Endothelial cell of umbilical vein (primary cell): ENCODE results near the gene STRN. TPM values are rescaled to one million over a fixed set of nuclear protein-coding genes. Genes with fewer than 3 reads are reported as not detected.

Source experiments
- BruUV-seq: library from RNA; stranded (reverse); fragments of 400-500 nt; replicated peaks from 2 replicates; lab custom pipeline; 2021; lab: Mats Ljungman, UMichigan
- CTCF ChIA-PET: fragments of 300-600, 350-600 bp; sonication (Branson Sonifier 250); formaldehyde crosslinking; loops from one replicate; lab custom pipeline; 2021; ENCODE audit warnings: antibody characterized with exemption, inconsistent platforms; lab: Charles Lee
- POLR2A ChIA-PET: fragments of 300-600, 350-600 bp; sonication (Branson Sonifier 250); formaldehyde crosslinking; loops from one replicate; lab custom pipeline; 2021; ENCODE audit warnings: antibody characterized with exemption, inconsistent platforms; lab: Charles Lee
- DNase-seq: peaks from one replicate; pipeline ENCODE4 v3.0.0-alpha.2; 2011; ENCODE audit warnings: low read depth, low spot score
- FAIRE-seq: peaks from 2 replicates; lab custom pipeline; 2011; peaks lifted over from hg19 to GRCh38; lab: Jason Lieb, UNC
- H2AFZ ChIP-seq: 2 replicates; pipeline ENCODE4 v1.6.0; 2012; ENCODE audit warnings: low read depth, low read length, control low read depth, inconsistent platforms
- H3K27ac ChIP-seq: 2 replicates; pipeline ENCODE4 v1.5.1; 2011; ENCODE audit warnings: low read depth, mild to moderate bottlenecking, control low read depth, low read length, moderate library complexity; ENCODE audit not compliant: insufficient read depth
- H3K27me3 ChIP-seq, 2 experiments: 2 replicates each; pipeline versions ENCODE4 v1.6.0 to v1.6.1; 2011; ENCODE audit warnings: low read length in 2 of 2, mixed read lengths in 1 of 2; ENCODE audit not compliant: control insufficient read depth in 2 of 2, insufficient read depth in 2 of 2
- H3K36me3 ChIP-seq, 2 experiments: 2 replicates in 1 of 2; 3 replicates in 1 of 2; pipeline ENCODE4 v1.5.1; 2011; ENCODE audit warnings: low read length in 2 of 2, mild to moderate bottlenecking in 1 of 2, moderate library complexity in 1 of 2; ENCODE audit not compliant: control insufficient read depth in 2 of 2, insufficient read depth in 2 of 2; ENCODE audit errors: extremely low read depth in 1 of 2
- H3K4me1 ChIP-seq: 3 replicates; pipeline ENCODE4 v1.5.1; 2011; ENCODE audit warnings: mild to moderate bottlenecking, low read length; ENCODE audit not compliant: control insufficient read depth, insufficient read depth; ENCODE audit errors: extremely low read depth
- H3K4me2 ChIP-seq: 2 replicates; pipeline ENCODE4 v1.6.1; 2011; ENCODE audit warnings: low read length, control low read depth, mixed read lengths; ENCODE audit not compliant: insufficient read depth
- H3K4me3 ChIP-seq, 3 experiments: fragments of 200-600 bp in 1 of 3; sonication (generic), shearing (Covaris generic) in 1 of 3; replicated peaks in 1 of 3; 2 replicates each; pipeline ENCODE4 v1.5.1; 2011 to 2016; ENCODE audit warnings: control low read depth in 3 of 3, low read length in 3 of 3, mild to moderate bottlenecking in 2 of 3, inconsistent platforms in 1 of 3, low read depth in 1 of 3, moderate library complexity in 1 of 3; ENCODE audit not compliant: insufficient read depth in 1 of 3
- H3K79me2 ChIP-seq: 2 replicates; pipeline ENCODE4 v1.6.0; 2012; ENCODE audit warnings: low read length, inconsistent platforms; ENCODE audit not compliant: control insufficient read depth, insufficient read depth
- H3K9ac ChIP-seq: replicated peaks from 2 replicates; pipeline ENCODE3; 2011; ENCODE audit warnings: low read length, control low read depth; ENCODE audit not compliant: insufficient read depth; ENCODE audit errors: extremely low read depth
- H3K9me1 ChIP-seq: replicated peaks from 3 replicates; pipeline ENCODE4 v1.6.0; 2011; ENCODE audit warnings: mild to moderate bottlenecking, low read length; ENCODE audit not compliant: control insufficient read depth, insufficient read depth; ENCODE audit errors: extremely low read depth
- H3K9me3 ChIP-seq: replicated peaks from 2 replicates; pipeline ENCODE4 v1.5.1; 2012; ENCODE audit warnings: low read length, inconsistent platforms; ENCODE audit not compliant: control insufficient read depth, insufficient read depth
- H4K20me1 ChIP-seq: replicated peaks from 2 replicates; pipeline ENCODE3; 2011; ENCODE audit warnings: mild to moderate bottlenecking, low read length; ENCODE audit not compliant: control insufficient read depth, insufficient read depth; ENCODE audit errors: extremely low read depth
- EZH2 ChIP-seq: IDR thresholded peaks from 2 replicates; pipeline ENCODE4 v1.6.1; 2012; ENCODE audit warnings: borderline replicate concordance, low read depth, mild to moderate bottlenecking, moderate library complexity, low read length, inconsistent platforms; ENCODE audit not compliant: severe bottlenecking
- FOS ChIP-seq: IDR thresholded peaks from 2 replicates; pipeline ENCODE4 v1.6.1; 2011; ENCODE audit warnings: mild to moderate bottlenecking, low read length, moderate library complexity, borderline replicate concordance; ENCODE audit not compliant: insufficient read depth
- GATA2 ChIP-seq: IDR thresholded peaks from 2 replicates; pipeline ENCODE4 v1.7.0; 2011; ENCODE audit warnings: low read depth, mild to moderate bottlenecking, moderate library complexity, mixed read lengths, low read length; ENCODE audit not compliant: insufficient read length, insufficient read depth
- JUN ChIP-seq: IDR thresholded peaks from 2 replicates; pipeline ENCODE4 v1.6.1; 2011; ENCODE audit warnings: borderline replicate concordance, low read depth; ENCODE audit not compliant: insufficient read length, insufficient read depth
- MYC ChIP-seq: IDR thresholded peaks from one replicate; pipeline ENCODE4 v1.6.1; 2011; ENCODE audit warnings: mild to moderate bottlenecking, low read depth, low read length
- POLR2A ChIP-seq: IDR thresholded peaks from 2 replicates; pipeline ENCODE4 v1.6.1; 2012; ENCODE audit warnings: low read depth, mild to moderate bottlenecking, control low read depth, low read length
- POLR2AphosphoS5 ChIP-seq: IDR thresholded peaks from 2 replicates; pipeline ENCODE4 v1.6.1; 2012; ENCODE audit warnings: low read depth, mild to moderate bottlenecking, control low read depth, low read length, moderate library complexity; ENCODE audit not compliant: insufficient read depth
- dilution Hi-C: fragments of 300-500 bp; cut with MboI; formaldehyde crosslinking; loops from one replicate; pipeline ENCODE4 v1.15.0; 2019; ENCODE audit warnings: low sequenced_read_pairs; ENCODE audit not compliant: extremely low pct_ligation_motif_present
- intact Hi-C: fragments of 100-400 bp; cut with micrococcal nuclease; formaldehyde crosslinking; loops from one replicate; pipeline ENCODE4 v1.10.0; 2022
- polyA plus RNA-seq, 4 experiments: library from polyadenylated mRNA; depleted of rRNA in 3 of 4; stranded (reverse) in 3 of 4; unstranded in 1 of 4; fragments of >200 nt; gene quantifications; 2 replicates each; pipeline versions ENCODE4 v1.2.1 to v1.2.3, GENCODE V29; 2011 to 2012; ENCODE audit warnings: missing spikeins in 1 of 4
- total RNA-seq: library from RNA; stranded (reverse); gene quantifications from 2 replicates; pipeline ENCODE4 v1.2.3, GENCODE V29; 2021
- TF ChIP-seq, protein P1 (sequence below), 2 donors: IDR thresholded peaks; 1 replicate in 1 of 2; 2 replicates in 1 of 2; pipeline ENCODE4 v1.5.1; 2011; ENCODE audit warnings: low read length in 2 of 2, mild to moderate bottlenecking in 2 of 2, moderate library complexity in 2 of 2, control low read depth in 1 of 2, inconsistent platforms in 1 of 2, low read depth in 1 of 2; ENCODE audit not compliant: insufficient read depth in 1 of 2; ENCODE audit errors: extremely low read depth in 1 of 2
- TF ChIP-seq, protein P2 (sequence below): IDR thresholded peaks from 2 replicates; pipeline ENCODE4 v1.6.1; 2011; ENCODE audit not compliant: insufficient read depth, insufficient read length

Gene STRN
- total and polyA plus RNA-seq, 2 donors (not counting 3 experiments of a cell fraction or from before 2014, with no cell fraction given) = 6.7 to 33.4 TPM

DNA sequence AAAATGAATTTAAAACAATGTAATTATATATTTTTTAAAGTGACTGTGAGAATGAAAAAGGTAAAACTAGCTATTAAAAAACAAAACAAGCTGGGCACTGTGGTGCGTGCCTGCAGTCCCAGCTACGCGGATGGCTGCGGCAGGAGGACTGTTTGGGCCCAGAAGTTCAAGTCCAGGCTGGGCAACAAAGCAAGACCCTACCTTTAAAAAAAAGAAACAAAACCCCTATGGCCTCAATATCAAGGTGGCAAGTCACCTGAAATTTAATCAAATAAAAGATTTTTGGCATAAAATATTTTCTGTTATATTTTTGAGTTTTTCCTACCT is 46.9 kb upstream of the STRN start:
- dilution Hi-C loops (no loop called here), intact Hi-C loops (no loop called here)
- FAIRE-seq (no peak), DNase-seq (no peak)
- H3K27me3 ChIP-seq = no peaks in the 10 kb centered on the region
- BruUV-seq = no TSS peak
- ChIA-PET POLR2A (interaction anchor here (0.6 kb wide), 1 partner anchor 26 kb away, joined by 3 read pairs; no protein-coding TSS in a partner anchor), CTCF (interaction anchor here (1.0 kb wide), 1 partner anchor 228 kb away, joined by 3 read pairs; no protein-coding TSS in a partner anchor)
- TF ChIP-seq EZH2 (no peak), POLR2AphosphoS5 (no peak)
- TF ChIP-seq, protein P1, sequence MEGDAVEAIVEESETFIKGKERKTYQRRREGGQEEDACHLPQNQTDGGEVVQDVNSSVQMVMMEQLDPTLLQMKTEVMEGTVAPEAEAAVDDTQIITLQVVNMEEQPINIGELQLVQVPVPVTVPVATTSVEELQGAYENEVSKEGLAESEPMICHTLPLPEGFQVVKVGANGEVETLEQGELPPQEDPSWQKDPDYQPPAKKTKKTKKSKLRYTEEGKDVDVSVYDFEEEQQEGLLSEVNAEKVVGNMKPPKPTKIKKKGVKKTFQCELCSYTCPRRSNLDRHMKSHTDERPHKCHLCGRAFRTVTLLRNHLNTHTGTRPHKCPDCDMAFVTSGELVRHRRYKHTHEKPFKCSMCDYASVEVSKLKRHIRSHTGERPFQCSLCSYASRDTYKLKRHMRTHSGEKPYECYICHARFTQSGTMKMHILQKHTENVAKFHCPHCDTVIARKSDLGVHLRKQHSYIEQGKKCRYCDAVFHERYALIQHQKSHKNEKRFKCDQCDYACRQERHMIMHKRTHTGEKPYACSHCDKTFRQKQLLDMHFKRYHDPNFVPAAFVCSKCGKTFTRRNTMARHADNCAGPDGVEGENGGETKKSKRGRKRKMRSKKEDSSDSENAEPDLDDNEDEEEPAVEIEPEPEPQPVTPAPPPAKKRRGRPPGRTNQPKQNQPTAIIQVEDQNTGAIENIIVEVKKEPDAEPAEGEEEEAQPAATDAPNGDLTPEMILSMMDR (IDR thresholded peaks at IDR 0.05; ENCODE audit: extremely low read depth in 1 of 2, insufficient read depth in 1 of 2, low read depth in 1 of 2, low read length in 2 of 2) = no peak
- TF ChIP-seq, protein P2, sequence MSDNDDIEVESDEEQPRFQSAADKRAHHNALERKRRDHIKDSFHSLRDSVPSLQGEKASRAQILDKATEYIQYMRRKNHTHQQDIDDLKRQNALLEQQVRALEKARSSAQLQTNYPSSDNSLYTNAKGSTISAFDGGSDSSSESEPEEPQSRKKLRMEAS = no peak
- no peak overlapping the region for H3K4me3 ChIP-seq
- H3K4me2 ChIP-seq = no peak overlapping the region
- H3K27ac ChIP-seq = no peak overlapping the region
- H3K9me1 ChIP-seq = no peaks in the 10 kb centered on the region
- H4K20me1 ChIP-seq = no peaks in the 10 kb centered on the region
- no peaks in the 10 kb centered on the region for H3K4me1 ChIP-seq
- no peak overlapping the region for H2AFZ ChIP-seq
- no peak overlapping the region for H3K9ac ChIP-seq
- H3K79me2 ChIP-seq = no peaks in the 10 kb centered on the region
- peaks cover 2 to 4% of the 10 kb centered on the region in 2 experiments for H3K36me3 ChIP-seq
- no peaks in the 10 kb centered on the region for H3K9me3 ChIP-seq

DNA sequence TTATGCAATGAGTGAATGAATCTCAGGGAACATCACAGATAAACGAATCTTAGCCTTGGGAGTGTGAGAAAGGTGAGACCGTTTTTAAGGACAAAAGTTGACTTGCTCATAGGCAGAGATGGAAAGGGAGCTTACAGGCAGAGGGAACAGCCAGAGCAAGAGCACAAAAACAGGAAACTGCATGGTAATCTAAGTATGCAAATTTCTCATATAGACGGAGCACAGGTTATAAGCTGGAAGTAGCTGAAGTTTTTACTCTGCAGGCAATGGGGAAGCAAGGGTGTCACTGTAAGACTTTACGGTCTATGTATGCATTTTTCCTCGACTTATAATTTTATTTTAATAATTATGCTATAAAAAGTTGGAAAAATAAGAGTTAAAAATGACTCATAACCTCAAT is 44.8 kb upstream of the STRN start:
- H4K20me1 ChIP-seq = no peaks in the 10 kb centered on the region
- ChIA-PET POLR2A (no interaction called here), CTCF (no interaction called here)
- H2AFZ ChIP-seq = no peak overlapping the region
- DNase-seq (peak; percentile 14), FAIRE-seq (peak; percentile 15)
- H3K9me3 ChIP-seq = no peaks in the 10 kb centered on the region
- H3K27me3 ChIP-seq = no peaks in the 10 kb centered on the region
- no peak overlapping the region for H3K4me2 ChIP-seq
- no peaks in the 10 kb centered on the region for H3K9me1 ChIP-seq
- H3K79me2 ChIP-seq = no peaks in the 10 kb centered on the region
- BruUV-seq = no TSS peak
- dilution Hi-C loops (no loop called here), intact Hi-C loops (no loop called here)
- TF ChIP-seq JUN = no peak
- TF ChIP-seq, protein P2 = no peak
- no peak for TF ChIP-seq GATA2
- TF ChIP-seq POLR2A = no peak
- TF ChIP-seq MYC = no peak
- TF ChIP-seq, protein P1 (IDR thresholded peaks at IDR 0.05; ENCODE audit: extremely low read depth in 1 of 2, insufficient read depth in 1 of 2, low read depth in 1 of 2, low read length in 2 of 2) = no peak
- TF ChIP-seq FOS = no peak
- TF ChIP-seq EZH2 = no peak
- TF ChIP-seq POLR2AphosphoS5 = no peak
- peaks cover 0 to 4% of the 10 kb centered on the region in 2 experiments for H3K36me3 ChIP-seq
- no peak overlapping the region for H3K27ac ChIP-seq
- no peak overlapping the region for H3K9ac ChIP-seq
- no peak overlapping the region for H3K4me3 ChIP-seq
- H3K4me1 ChIP-seq = no peaks in the 10 kb centered on the region
